ENCODE measurements around the gene ESYT1. TPM values are rescaled to one million over a fixed set of nuclear protein-coding genes. Genes with fewer than 3 reads are reported as not detected.
"Not testable (repeated sequence)": the region's sequence is repeated elsewhere in the genome, so short reads cannot be mapped to it uniquely, and the experiment has no call there.

The ESYT1 gene
- polyA plus RNA-seq, 1 donor (not counting 4 experiments of a cell fraction or from before 2014, with no cell fraction given): 141 TPM

- H3K9me1 ChIP-seq (ENCODE audit: control insufficient read depth, extremely low read depth, insufficient read depth, low read length): no peaks in the 10 kb centered on the region
- H3K27ac ChIP-seq (ENCODE audit: control insufficient read depth, insufficient read depth, low read length): peak within 1 kb of the TSS; percentile 99
- peaks cover 11 to 37% of the 10 kb centered on the region in 2 experiments for H3K36me3 ChIP-seq (ENCODE audit: control insufficient read depth in 2 of 2, extremely low read depth in 1 of 2, insufficient read depth in 2 of 2, low read length in 2 of 2)
- peak within 1 kb of the TSS; percentile 69 to 99 (median 92) for H3K4me3 ChIP-seq (ENCODE audit: control insufficient read depth in 2 of 3, extremely low read depth in 1 of 3, insufficient read depth in 2 of 3, low read depth in 1 of 3, low read length in 3 of 3)
- peaks cover 15% of the 10 kb centered on the region for H3K79me2 ChIP-seq (ENCODE audit: control insufficient read depth, insufficient read depth, low read length)
- no peak for DNase-seq (ENCODE audit: low read depth, low spot score)
- dilution Hi-C loops (cut with MboI; ENCODE audit: extremely low pct_ligation_motif_present, low sequenced_read_pairs): no loop called here
- peak within 1 kb of the TSS; percentile 93 for H3K4me2 ChIP-seq (ENCODE audit: control insufficient read depth, extremely low read depth, insufficient read depth, low read depth, low read length)
- FAIRE-seq: peak; percentile 5
- no peaks in the 10 kb centered on the region for H4K20me1 ChIP-seq (ENCODE audit: control insufficient read depth, extremely low read depth, insufficient read depth, low read length)
- H3K9me3 ChIP-seq (ENCODE audit: control insufficient read depth, low read depth, low read length): no peaks in the 10 kb centered on the region
- H2AFZ ChIP-seq (ENCODE audit: control insufficient read depth, low read length): peak within 1 kb of the TSS; percentile 63
- H3K4me1 ChIP-seq (ENCODE audit: control insufficient read depth, extremely low read depth, insufficient read depth, low read length): peaks cover 29% of the 10 kb centered on the region
- no peaks in the 10 kb centered on the region for H3K27me3 ChIP-seq (ENCODE audit: control insufficient read depth, extremely low read depth, insufficient read depth, low read length)
- TF ChIP-seq EZH2 (IDR thresholded peaks at IDR 0.05; ENCODE audit: low read length) (no peak), CTCF (optimal IDR thresholded peaks at IDR 0.05 in 1 of 3, IDR thresholded peaks at IDR 0.05 in 1 of 3, conservative IDR thresholded peaks at IDR 0.05 in 1 of 3; ENCODE audit: extremely low read depth in 1 of 3, insufficient read depth in 2 of 3, low read length in 3 of 3) (no peak)
- H3K9ac ChIP-seq (ENCODE audit: control insufficient read depth, extremely low read depth, insufficient read depth, low read length): peak within 1 kb of the TSS; percentile 99
These were observed 11.6 kb upstream of the ESYT1 start, which contains the start of gene RPL41 for GRCh38 chr12:56116267-56117081. TSS of gene RPL41 (plus strand) at chr12:56116633.

- peak overlapping the region; percentile 93 for H3K4me2 ChIP-seq (ENCODE audit: control insufficient read depth, extremely low read depth, insufficient read depth, low read depth, low read length)
- H3K27me3 ChIP-seq (ENCODE audit: control insufficient read depth, extremely low read depth, insufficient read depth, low read length); FAIRE-seq; H3K9me1 ChIP-seq (ENCODE audit: control insufficient read depth, extremely low read depth, insufficient read depth, low read length); dilution Hi-C loops (cut with MboI; ENCODE audit: extremely low pct_ligation_motif_present, low sequenced_read_pairs); H2AFZ ChIP-seq (ENCODE audit: control insufficient read depth, low read length); H3K9me3 ChIP-seq (ENCODE audit: control insufficient read depth, low read depth, low read length); H4K20me1 ChIP-seq (ENCODE audit: control insufficient read depth, extremely low read depth, insufficient read depth, low read length); DNase-seq (ENCODE audit: low read depth, low spot score): not testable (repeated sequence)
- H3K79me2 ChIP-seq (ENCODE audit: control insufficient read depth, insufficient read depth, low read length): peaks cover 12% of the 10 kb centered on the region
- peak overlapping the region; percentile 99 for H3K27ac ChIP-seq (ENCODE audit: control insufficient read depth, insufficient read depth, low read length)
- peak overlapping the region; percentile 99 for H3K9ac ChIP-seq (ENCODE audit: control insufficient read depth, extremely low read depth, insufficient read depth, low read length)
- H3K36me3 ChIP-seq (ENCODE audit: control insufficient read depth in 2 of 2, extremely low read depth in 1 of 2, insufficient read depth in 2 of 2, low read length in 2 of 2): peaks cover 9 to 37% of the 10 kb centered on the region in 2 experiments
- H3K4me3 ChIP-seq (ENCODE audit: control insufficient read depth in 2 of 3, extremely low read depth in 1 of 3, insufficient read depth in 2 of 3, low read depth in 1 of 3, low read length in 3 of 3): peak overlapping the region; percentile 69 to 99 (median 92)
- H3K4me1 ChIP-seq (ENCODE audit: control insufficient read depth, extremely low read depth, insufficient read depth, low read length): peaks cover 26% of the 10 kb centered on the region
These were observed 10.9 kb upstream of the ESYT1 start for GRCh38 chr12:56117082-56117706.
